Activated CD8-positive, alpha-beta memory T cell treated with anti-CD3 and anti-CD28 coated beads, Interleukin-2, amount 10 ng/mL, durations not matched to agents 7 days and 5 days (primary cell): ENCODE results near the gene GALM. TPM values are rescaled to one million over a fixed set of nuclear protein-coding genes. Genes with fewer than 3 reads are reported as not detected.
A peak's percentile ranks its signal among the peaks of the same experiment; 100 is the strongest.

Experiments
- ATAC-seq: fragments of 150-1000 bp; cut with Tn5 transposase; one replicate; pipeline ENCODE4 v1.10.0; 2021; ENCODE audit warnings: moderate library complexity
- CTCF ChIA-PET: fragments of 350-600 bp; sonication (Branson Sonifier 250); formaldehyde crosslinking; loops from one replicate; lab custom pipeline; 2021; ENCODE audit warnings: antibody characterized with exemption; lab: Charles Lee
- DNase-seq: peaks from one replicate; pipeline ENCODE4 v3.0.0-alpha.2; 2020
- H3K27ac Mint-ChIP-seq: one replicate; pipeline ENCODE4 v1.8.0; 2021; ENCODE audit warnings: mild to moderate bottlenecking, mixed read lengths
- H3K27me3 Mint-ChIP-seq: one replicate; pipeline ENCODE4 v1.8.0; 2021; ENCODE audit warnings: mixed read lengths
- H3K36me3 Mint-ChIP-seq: one replicate; pipeline ENCODE4 v1.8.0; 2021; ENCODE audit warnings: mild to moderate bottlenecking, mixed read lengths
- H3K4me1 Mint-ChIP-seq: one replicate; pipeline ENCODE4 v1.8.0; 2021; ENCODE audit warnings: mixed read lengths
- H3K4me3 Mint-ChIP-seq: one replicate; pipeline ENCODE4 v1.8.0; 2021; ENCODE audit warnings: mild to moderate bottlenecking, moderate library complexity, mixed read lengths
- H3K9me3 Mint-ChIP-seq: one replicate; pipeline ENCODE4 v1.8.0; 2022; ENCODE audit warnings: low read depth, mixed read lengths
- total RNA-seq, 2 experiments: library from RNA; stranded (reverse); gene quantifications; one replicate each; pipeline ENCODE4 v1.2.3, GENCODE V29; 2021

Gene GALM
- total RNA-seq = 10 to 100 TPM; 67.1 to 86.0 TPM

GRCh38 chr2:38665854-38666555 lies at the start of gene GALM:
GALM (plus strand) TSS chr2:38666114; CDS start chr2:38666162, 48 bp downstream.
- H3K4me3 Mint-ChIP-seq = peak within 1 kb of the TSS; percentile 74
- no peaks in the 10 kb centered on the region for H3K9me3 Mint-ChIP-seq
- no peaks in the 10 kb centered on the region for H3K27me3 Mint-ChIP-seq
- DNase-seq = peak; percentile 80
- peaks cover 64% of the 10 kb centered on the region for H3K4me1 Mint-ChIP-seq
- ATAC-seq = peak; percentile 41
- peak within 1 kb of the TSS; percentile 96 for H3K27ac Mint-ChIP-seq
- peaks cover 30% of the 10 kb centered on the region for H3K36me3 Mint-ChIP-seq
- CTCF ChIA-PET = interaction anchor here (0.8 to 10.1 kb wide), 16 partner anchors 13 to 130 kb away, joined by 3 to 166 read pairs (median 4); partner anchors contain the start of gene HNRNPLL

- H3K9me3 Mint-ChIP-seq = no peaks in the 10 kb centered on the region
- H3K27me3 Mint-ChIP-seq = no peaks in the 10 kb centered on the region
- peaks cover 48% of the 10 kb centered on the region for H3K4me1 Mint-ChIP-seq
- DNase-seq (no peak), ATAC-seq (no peak)
- CTCF ChIA-PET = interaction anchor here (1.4 to 1.9 kb wide), 5 partner anchors 10 to 35 kb away, joined by 3 to 8 read pairs (median 5); partner anchors contain the start of gene HNRNPLL
- no peak overlapping the region for H3K4me3 Mint-ChIP-seq
- no peak overlapping the region for H3K27ac Mint-ChIP-seq
- no peaks in the 10 kb centered on the region for H3K36me3 Mint-ChIP-seq
These were observed 48.6 kb upstream of the GALM start for GRCh38 chr2:38617301-38617700.

GRCh38 chr2:38619458-38620164 lies 46.3 kb upstream of the GALM start:
- Mint-ChIP-seq H3K27me3 (no peaks in the 10 kb centered on the region), H3K4me1 (peaks cover 28% of the 10 kb centered on the region), H3K9me3 (no peaks in the 10 kb centered on the region), H3K27ac (no peak overlapping the region), H3K4me3 (no peak overlapping the region), H3K36me3 (peaks cover 1% of the 10 kb centered on the region)
- CTCF ChIA-PET = interaction anchor here (0.9 to 2.3 kb wide), 3 partner anchors 16 to 53 kb away, joined by 3 to 6 read pairs (median 6); no protein-coding TSS in a partner anchor
- DNase-seq (no peak), ATAC-seq (no peak)

GRCh38 chr2:38620282-38620977 lies 45.5 kb upstream of the GALM start:
- Mint-ChIP-seq H3K9me3 (no peaks in the 10 kb centered on the region), H3K27ac (no peak overlapping the region), H3K4me1 (peaks cover 27% of the 10 kb centered on the region), H3K27me3 (no peaks in the 10 kb centered on the region), H3K4me3 (no peak overlapping the region), H3K36me3 (peaks cover 1% of the 10 kb centered on the region)
- ATAC-seq (no peak), DNase-seq (no peak)
- CTCF ChIA-PET = interaction anchor here (1.3 to 2.3 kb wide), 2 partner anchors 10 to 17 kb away, joined by 5 to 6 read pairs; no protein-coding TSS in a partner anchor

GRCh38 chr2:38621018-38621417 lies 44.9 kb upstream of the GALM start:
- Mint-ChIP-seq H3K27ac (no peak overlapping the region), H3K4me3 (no peak overlapping the region), H3K9me3 (no peaks in the 10 kb centered on the region), H3K27me3 (no peaks in the 10 kb centered on the region), H3K36me3 (peaks cover 1% of the 10 kb centered on the region), H3K4me1 (peaks cover 26% of the 10 kb centered on the region)
- ATAC-seq = no peak
- no peak for DNase-seq
- CTCF ChIA-PET = interaction anchor here (1.3 kb wide), 1 partner anchor 10 kb away, joined by 5 read pairs; no protein-coding TSS in a partner anchor

- H3K27ac Mint-ChIP-seq = no peak overlapping the region
- no peak overlapping the region for H3K4me3 Mint-ChIP-seq
- H3K9me3 Mint-ChIP-seq = no peaks in the 10 kb centered on the region
- peaks cover 1% of the 10 kb centered on the region for H3K36me3 Mint-ChIP-seq
- CTCF ChIA-PET = no interaction called here
- H3K4me1 Mint-ChIP-seq = peaks cover 30% of the 10 kb centered on the region
- DNase-seq = no peak
- no peaks in the 10 kb centered on the region for H3K27me3 Mint-ChIP-seq
- no peak for ATAC-seq
These were observed 43.7 kb upstream of the GALM start for GRCh38 chr2:38622210-38622609.

- Mint-ChIP-seq H3K9me3 (no peaks in the 10 kb centered on the region), H3K4me1 (peaks cover 27% of the 10 kb centered on the region), H3K36me3 (peaks cover 10% of the 10 kb centered on the region), H3K27me3 (no peaks in the 10 kb centered on the region), H3K4me3 (no peak overlapping the region), H3K27ac (peak overlapping the region; percentile 30)
- DNase-seq (peak; percentile 78), ATAC-seq (peak; percentile 82)
- CTCF ChIA-PET = interaction anchor here (0.9 to 3.4 kb wide), 15 partner anchors 10 to 45 kb away, joined by 3 to 23 read pairs (median 4); partner anchors contain the start of genes GALM and HNRNPLL
These were observed 39.4 kb upstream of the GALM start for GRCh38 chr2:38626326-38627035.

GRCh38 chr2:38627391-38627790 lies 38.5 kb upstream of the GALM start:
- DNase-seq = no peak
- no peaks in the 10 kb centered on the region for H3K9me3 Mint-ChIP-seq
- H3K36me3 Mint-ChIP-seq = peaks cover 10% of the 10 kb centered on the region
- CTCF ChIA-PET = interaction anchor here (0.9 to 3.4 kb wide), 8 partner anchors 11 to 46 kb away, joined by 3 to 23 read pairs (median 4); partner anchors contain the start of gene HNRNPLL
- H3K4me3 Mint-ChIP-seq = no peak overlapping the region
- ATAC-seq = no peak
- H3K27ac Mint-ChIP-seq = no peak overlapping the region
- H3K4me1 Mint-ChIP-seq = peaks cover 27% of the 10 kb centered on the region
- no peaks in the 10 kb centered on the region for H3K27me3 Mint-ChIP-seq

- Mint-ChIP-seq H3K4me1 (peaks cover 38% of the 10 kb centered on the region), H3K27me3 (no peaks in the 10 kb centered on the region), H3K27ac (no peak overlapping the region), H3K4me3 (no peak overlapping the region), H3K36me3 (peaks cover 9% of the 10 kb centered on the region), H3K9me3 (no peaks in the 10 kb centered on the region)
- CTCF ChIA-PET = interaction anchor here (1.1 kb wide), 1 partner anchor 36 kb away, joined by 3 read pairs; the partner anchor contains the start of gene GALM
- ATAC-seq (no peak), DNase-seq (no peak)
These were observed 36.2 kb upstream of the GALM start for GRCh38 chr2:38629684-38630083.

- no peaks in the 10 kb centered on the region for H3K27me3 Mint-ChIP-seq
- DNase-seq = no peak
- H3K36me3 Mint-ChIP-seq = peaks cover 14% of the 10 kb centered on the region
- ATAC-seq = no peak
- H3K4me1 Mint-ChIP-seq = peaks cover 36% of the 10 kb centered on the region
- no peak overlapping the region for H3K4me3 Mint-ChIP-seq
- H3K27ac Mint-ChIP-seq = no peak overlapping the region
- CTCF ChIA-PET = no interaction called here
- H3K9me3 Mint-ChIP-seq = peaks cover 3% of the 10 kb centered on the region
These were observed 33.9 kb upstream of the GALM start for GRCh38 chr2:38631976-38632375.

GRCh38 chr2:38632980-38633379 lies 32.9 kb upstream of the GALM start:
- no peaks in the 10 kb centered on the region for H3K27me3 Mint-ChIP-seq
- H3K9me3 Mint-ChIP-seq = peaks cover 4% of the 10 kb centered on the region
- no peak for ATAC-seq
- peaks cover 12% of the 10 kb centered on the region for H3K36me3 Mint-ChIP-seq
- H3K4me1 Mint-ChIP-seq = peaks cover 32% of the 10 kb centered on the region
- CTCF ChIA-PET = interaction anchor here (1.1 kb wide), 1 partner anchor 28 kb away, joined by 3 read pairs; no protein-coding TSS in a partner anchor
- no peak overlapping the region for H3K4me3 Mint-ChIP-seq
- H3K27ac Mint-ChIP-seq = no peak overlapping the region
- DNase-seq = no peak

- H3K4me3 Mint-ChIP-seq = no peak overlapping the region
- H3K27me3 Mint-ChIP-seq = no peaks in the 10 kb centered on the region
- CTCF ChIA-PET = interaction anchor here (1.4 to 1.5 kb wide), 2 partner anchors 15 to 30 kb away, joined by 3 to 7 read pairs; partner anchors contain the start of gene HNRNPLL
- ATAC-seq (no peak), DNase-seq (no peak)
- peaks cover 4% of the 10 kb centered on the region for H3K9me3 Mint-ChIP-seq
- H3K4me1 Mint-ChIP-seq = peaks cover 36% of the 10 kb centered on the region
- peak overlapping the region; percentile 42 for H3K27ac Mint-ChIP-seq
- peaks cover 12% of the 10 kb centered on the region for H3K36me3 Mint-ChIP-seq
These were observed 32.0 kb upstream of the GALM start for GRCh38 chr2:38633895-38634294.
